NCI-H460 (cell line): ENCODE measurements around the gene PARVB. TPM values are rescaled to one million over a fixed set of nuclear protein-coding genes. Genes with fewer than 3 reads are reported as not detected.

Source experiments
- DNase-seq: peaks from one replicate; pipeline ENCODE4 v3.0.0-alpha.2; 2016; ENCODE audit warnings: low read depth; ENCODE audit errors: extremely low read depth
- total RNA-seq: library from RNA; depleted of rRNA; stranded (reverse); fragments of >200 nt; shearing (Covaris generic); gene quantifications from 2 replicates; pipeline ENCODE4 v1.2.3, GENCODE V29; 2014

The PARVB gene
- total RNA-seq, 1 experiment from 2014 or later, result 32.2 TPM

- no peak for DNase-seq
These were observed 1.3 kb downstream of the PARVB start for GRCh38 chr22:44025171-44026065.

DNA sequence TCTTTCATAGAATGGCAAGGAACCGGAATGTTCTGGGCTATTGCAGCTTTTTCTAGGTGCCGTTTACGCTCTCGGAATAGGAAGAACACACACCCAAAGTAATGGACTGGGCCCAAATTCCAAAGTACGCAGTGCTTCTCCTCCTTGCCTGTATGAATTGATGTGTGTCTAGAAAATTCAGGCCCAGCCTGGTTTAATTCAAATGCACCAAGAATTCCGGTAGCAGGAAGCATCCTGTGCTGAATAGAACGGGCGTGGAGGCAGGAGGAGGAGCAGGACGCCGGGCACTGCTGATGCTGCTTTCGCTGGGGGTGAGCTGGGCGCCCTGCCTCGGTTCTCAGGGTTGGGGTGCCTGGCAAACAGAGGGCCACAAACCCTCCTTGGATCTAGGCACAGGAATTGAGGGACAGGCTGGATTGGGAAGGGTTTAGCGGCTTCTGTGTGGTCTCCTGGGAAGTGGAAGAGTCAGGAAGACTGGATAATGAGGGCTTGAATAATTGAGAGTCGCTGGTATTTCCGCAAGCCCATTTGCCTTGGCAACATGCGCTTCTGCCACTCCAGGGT lies 2.0 kb downstream of the PARVB start:
- no peak for DNase-seq

GRCh38 chr22:44026630-44027511 lies 2.8 kb downstream of the PARVB start:
- DNase-seq, result no peak

- no peak for DNase-seq
These were observed 4.0 kb downstream of the PARVB start for GRCh38 chr22:44028091-44028490.

- no peak for DNase-seq
These were observed 5.0 kb downstream of the PARVB start for GRCh38 chr22:44029069-44029468.

DNA sequence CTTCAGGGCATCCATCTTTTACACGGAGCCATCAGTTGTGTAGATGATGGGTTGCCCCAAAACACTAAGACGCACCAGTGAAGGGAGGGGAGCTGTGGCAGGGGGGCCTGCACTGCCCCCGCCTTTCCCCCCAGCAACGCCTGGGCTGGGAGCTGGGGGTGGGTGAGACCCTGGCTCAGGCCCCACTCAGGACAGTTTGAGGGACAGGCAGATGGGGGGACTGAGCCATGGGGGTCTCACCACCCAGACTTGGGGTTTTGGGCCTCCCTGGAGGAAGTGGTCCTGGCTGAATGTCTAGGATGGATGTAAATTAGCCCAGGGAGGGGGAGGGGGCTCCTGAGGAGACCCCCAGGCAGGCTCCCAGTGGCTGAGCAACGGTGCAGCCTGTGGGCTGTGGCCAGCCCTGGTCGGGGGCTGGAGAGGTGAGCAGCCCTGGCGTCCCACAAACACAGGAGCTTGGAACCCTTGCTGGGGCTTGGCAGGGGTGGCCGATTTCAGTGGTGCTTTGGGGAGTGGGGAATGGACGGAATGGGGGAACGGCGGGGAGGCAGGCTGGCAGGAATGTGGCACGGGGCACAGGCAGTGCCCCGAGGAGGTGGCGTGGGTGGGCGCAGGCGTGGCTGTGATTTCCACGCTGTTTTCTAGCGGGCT lies 6.1 kb downstream of the PARVB start:
- no peak for DNase-seq

GRCh38 chr22:44030702-44031082 lies 6.6 kb downstream of the PARVB start:
- no peak for DNase-seq

DNA sequence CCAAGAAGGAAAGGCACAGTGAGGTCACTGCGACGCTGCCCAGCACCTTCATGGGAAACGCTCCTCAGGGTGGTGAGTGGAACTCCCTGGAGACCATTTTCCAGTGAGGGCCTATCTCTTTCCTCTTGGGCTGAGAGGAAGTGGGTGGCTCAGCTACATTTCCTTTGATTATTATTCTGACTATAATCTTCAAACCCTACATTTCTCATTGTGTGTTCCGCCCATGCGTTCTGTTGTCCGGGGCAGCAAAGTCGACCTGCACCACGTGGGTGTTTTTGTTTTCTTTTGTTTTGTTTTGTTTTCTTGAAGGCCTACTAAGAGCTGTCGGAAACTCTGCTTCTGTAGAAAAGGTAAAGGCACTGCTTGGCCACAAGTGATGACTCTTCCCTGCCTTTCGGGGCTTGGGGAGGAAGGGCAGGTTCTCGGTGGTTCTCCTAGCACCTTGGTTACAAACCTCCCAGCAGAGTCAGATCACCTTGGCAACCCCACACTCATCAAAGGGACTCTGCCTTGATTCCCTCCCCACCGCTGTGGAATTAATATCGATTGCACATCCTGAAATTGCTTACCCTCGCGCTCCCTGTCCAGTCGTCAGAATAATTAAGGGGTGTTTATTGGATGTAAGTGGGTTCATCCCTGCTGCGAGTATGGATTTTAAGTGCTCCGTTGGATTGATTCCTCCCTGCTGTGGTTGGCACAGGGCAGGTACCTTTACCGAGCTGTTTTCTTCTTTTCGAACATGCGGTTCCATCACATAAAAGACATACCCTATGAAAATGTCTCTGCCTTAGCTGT lies 7.3 kb downstream of the PARVB start:
- DNase-seq, result no peak

- no peak for DNase-seq
These were observed 8.1 kb downstream of the PARVB start for GRCh38 chr22:44032126-44032730.

GRCh38 chr22:44033287-44033686 lies 9.2 kb downstream of the PARVB start:
- DNase-seq, result no peak

DNA sequence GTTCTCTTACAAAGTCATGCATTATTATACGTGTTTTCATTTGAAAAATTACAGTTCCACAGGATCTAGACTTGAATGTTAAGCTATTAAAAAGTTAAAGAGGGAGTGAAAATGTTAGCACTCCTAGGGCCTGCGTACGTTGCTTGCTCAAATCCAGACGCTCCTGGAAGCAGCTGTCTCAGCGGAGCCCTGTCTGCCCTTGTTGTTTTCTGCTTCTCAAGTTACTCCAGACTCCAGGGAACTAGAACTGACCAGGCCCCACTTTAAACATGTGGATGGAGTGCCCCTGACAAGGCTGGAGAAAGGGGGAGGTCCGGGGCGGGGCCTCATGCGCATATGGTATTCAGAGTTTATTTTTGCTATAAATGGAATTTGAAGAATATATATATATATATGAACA lies 9.6 kb downstream of the PARVB start:
- DNase-seq, result no peak

DNA sequence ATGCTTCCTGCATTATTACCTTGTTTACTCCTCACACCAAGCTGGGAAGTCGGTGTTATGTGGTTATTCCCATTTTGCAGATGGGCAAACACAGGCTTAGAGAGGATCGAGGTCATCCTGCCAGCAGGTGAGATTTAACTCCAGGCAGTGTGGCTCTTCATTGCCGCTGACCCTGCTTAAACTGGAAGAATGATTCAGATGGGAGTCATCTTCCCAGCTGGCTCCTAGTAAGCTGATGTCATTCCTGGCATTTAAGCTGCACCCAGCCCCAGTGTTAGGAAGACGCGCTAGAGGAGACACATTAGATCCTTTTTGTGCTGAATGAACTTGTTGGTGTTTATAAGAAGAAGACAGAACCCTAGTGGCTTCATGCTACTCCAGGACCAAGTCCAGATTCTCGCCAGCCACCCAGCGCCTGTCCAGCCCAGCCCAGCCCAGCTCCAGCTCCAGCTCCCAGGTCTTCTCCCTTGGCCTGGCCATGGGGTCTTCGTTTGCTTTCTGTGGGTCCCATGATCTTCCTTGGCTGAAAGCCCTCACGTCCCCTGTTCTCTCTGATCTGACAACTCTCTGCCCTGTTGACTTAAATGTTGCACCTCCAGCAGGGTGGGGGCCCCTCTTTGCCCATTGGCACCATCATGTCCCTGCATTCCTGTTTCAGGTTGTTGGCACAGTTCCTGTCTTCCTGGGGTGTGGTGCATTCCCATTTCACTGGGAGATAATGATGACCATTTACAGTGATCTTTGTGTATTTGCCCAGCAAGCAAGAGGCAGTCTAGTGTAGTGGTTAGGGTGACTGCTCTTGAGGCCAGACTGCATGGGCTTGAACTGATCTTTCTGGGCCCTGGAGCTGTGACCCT lies 13.6 kb downstream of the PARVB start:
- peak; percentile 71 for DNase-seq

DNA sequence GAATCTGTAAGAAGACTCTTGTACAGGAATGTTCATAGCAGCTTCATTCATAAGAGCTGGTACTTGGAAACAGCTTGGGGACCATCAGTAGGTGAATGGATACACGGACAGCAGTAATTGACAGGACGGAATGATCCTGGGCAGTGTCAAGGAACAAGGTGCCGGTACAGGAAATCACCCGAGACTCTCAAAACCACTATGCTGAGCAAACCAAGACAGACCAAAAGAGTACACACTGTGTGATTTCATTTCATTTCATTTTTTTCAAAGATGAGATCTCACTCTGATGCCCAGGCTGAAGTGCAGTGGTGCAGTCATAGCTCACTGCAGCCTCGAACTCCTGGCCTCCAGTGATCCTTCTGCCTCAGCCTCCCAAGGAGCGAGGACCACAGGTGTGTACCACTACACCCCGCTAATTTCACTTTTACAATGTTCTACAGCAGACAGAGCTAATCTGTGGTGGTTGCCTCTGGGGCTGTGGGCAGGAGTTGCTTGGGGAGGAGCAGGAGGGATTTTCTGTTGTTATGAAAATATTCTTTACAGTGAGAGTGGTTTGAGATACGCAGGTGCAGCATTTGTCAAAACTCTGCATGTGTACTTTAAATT lies 15.6 kb downstream of the PARVB start:
- DNase-seq, result no peak

DNA sequence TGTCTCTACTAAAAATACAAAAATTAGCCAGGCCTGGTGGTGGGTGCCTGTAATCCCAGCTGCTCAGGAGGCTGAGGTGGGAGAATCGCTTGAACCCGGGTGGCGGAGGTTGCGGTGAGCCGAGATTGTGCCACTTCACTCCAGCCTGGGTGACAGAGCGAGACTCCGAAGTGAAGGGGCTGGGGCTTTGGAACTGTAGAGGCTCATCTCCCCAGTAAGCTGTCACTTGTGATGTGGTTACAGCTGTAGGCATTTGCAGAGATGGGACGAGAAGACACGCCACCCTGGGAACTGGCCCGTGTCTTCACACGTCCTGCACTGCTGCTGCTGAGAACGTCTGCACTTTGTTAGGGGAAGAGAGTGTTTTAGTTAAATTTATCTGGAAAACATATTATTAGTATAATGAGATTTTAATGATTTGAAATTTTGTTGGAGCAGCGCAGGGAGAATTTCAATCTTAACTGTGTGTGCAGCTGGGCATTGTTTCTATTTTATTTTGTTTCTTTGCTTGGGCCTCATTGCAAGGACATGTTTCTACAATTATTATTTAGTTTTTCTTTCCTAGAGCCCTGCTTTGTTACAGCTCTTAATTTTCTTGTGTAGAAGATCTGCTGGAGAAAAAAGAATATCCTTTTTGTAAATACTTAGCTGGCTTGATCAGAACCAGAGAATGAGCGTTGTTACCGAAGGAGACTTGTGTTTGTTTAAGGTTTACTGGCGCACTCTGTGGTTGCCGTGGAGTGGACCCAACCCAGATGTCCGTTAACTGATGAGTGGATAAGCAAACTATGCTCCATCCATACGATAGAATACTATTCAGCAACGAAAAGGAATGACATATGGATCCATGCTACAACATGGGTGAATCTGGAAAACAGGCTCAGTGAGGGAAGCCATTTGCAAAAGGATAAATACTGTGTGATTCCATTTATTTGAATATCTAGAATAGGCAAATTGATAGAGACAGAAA lies 18.4 kb downstream of the PARVB start:
- DNase-seq, result no peak

DNA sequence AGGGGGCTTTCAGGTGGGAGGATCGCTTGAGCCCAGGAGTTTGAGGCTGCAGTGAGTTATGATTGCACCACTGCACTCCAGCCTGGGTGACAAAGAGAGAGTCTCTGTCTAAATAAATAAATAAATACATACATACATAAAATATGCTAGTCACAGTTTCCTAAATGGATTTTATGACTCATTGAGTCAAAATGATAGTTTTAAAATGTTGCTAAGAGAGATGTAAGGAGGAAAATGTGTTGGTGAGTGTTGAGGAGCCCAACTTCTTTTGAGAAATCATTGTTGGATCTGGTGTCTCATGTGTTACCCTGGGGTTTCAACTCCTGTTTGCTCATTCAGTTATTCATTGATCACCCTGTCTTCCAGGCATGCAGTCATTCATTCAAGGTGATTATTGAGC lies 21.0 kb downstream of the PARVB start:
- DNase-seq, result no peak

- no peak for DNase-seq
These were observed 22.5 kb downstream of the PARVB start for GRCh38 chr22:44046485-44047141.

GRCh38 chr22:44047891-44048301 lies 23.8 kb downstream of the PARVB start:
- no peak for DNase-seq
